Neural cell (in vitro differentiated cells): Measurements from ENCODE around the gene DAZAP1. TPM values are rescaled to one million over a fixed set of nuclear protein-coding genes. Genes with fewer than 3 reads are reported as not detected.

Source experiments
- H2AFZ ChIP-seq: fragments of 200-600, 300-800 bp; sonication (generic), shearing (Covaris generic); 2 replicates; pipeline ENCODE4 v1.6.0; 2014; ENCODE audit warnings: low read depth, mild to moderate bottlenecking, antibody characterized with exemption, low read length, moderate library complexity
- H3F3A ChIP-seq: fragments of 200-600 bp; shearing (Covaris generic); 2 replicates; pipeline ENCODE4 v1.6.1; 2016; ENCODE audit warnings: mild to moderate bottlenecking, moderate library complexity, mixed read lengths, antibody characterized with exemption, low read length; ENCODE audit not compliant: insufficient read depth, poor library complexity, severe bottlenecking
- H3K27ac ChIP-seq: fragments of 200-600, 300-800 bp; sonication (generic), shearing (Covaris generic); 2 replicates; pipeline ENCODE4 v1.5.1; 2014; ENCODE audit warnings: mild to moderate bottlenecking, low read length, moderate library complexity
- H3K27me3 ChIP-seq: fragments of 300-800, 200-600 bp; sonication (generic), shearing (Covaris generic); 2 replicates; pipeline ENCODE4 v1.6.0; 2014; ENCODE audit warnings: mild to moderate bottlenecking, low read depth, low read length, moderate library complexity; ENCODE audit not compliant: insufficient read depth
- H3K36me3 ChIP-seq: fragments of 300-800, 200-600 bp; sonication (generic), shearing (Covaris generic); 2 replicates; pipeline ENCODE4 v1.5.1; 2014; ENCODE audit warnings: mild to moderate bottlenecking, antibody characterized with exemption, low read length, moderate library complexity; ENCODE audit not compliant: insufficient read depth
- H3K4me2 ChIP-seq: fragments of 300-800, 200-600 bp; sonication (generic), shearing (Covaris generic); 2 replicates; pipeline ENCODE4 v1.6.0; 2014; ENCODE audit warnings: mild to moderate bottlenecking, low read length
- H3K4me3 ChIP-seq: fragments of 300-800, 200-600 bp; sonication (generic), shearing (Covaris generic); 2 replicates; pipeline ENCODE4 v1.5.1; 2014; ENCODE audit warnings: mild to moderate bottlenecking, low read length, moderate library complexity
- H3K79me2 ChIP-seq: fragments of 200-600 bp; shearing (Covaris generic); replicated peaks from 2 replicates; pipeline ENCODE4 v1.6.0; 2014; ENCODE audit warnings: mild to moderate bottlenecking, low read length, moderate library complexity; ENCODE audit not compliant: insufficient read depth
- H3K9ac ChIP-seq: fragments of 300-800, 200-600 bp; sonication (generic), shearing (Covaris generic); 2 replicates; pipeline ENCODE4 v1.6.1; 2016; ENCODE audit warnings: mild to moderate bottlenecking, low read length, mixed read lengths
- H3K9me2 ChIP-seq: fragments of 200-600 bp; shearing (Covaris generic); 2 replicates; pipeline ENCODE4 v1.6.1; 2016; ENCODE audit warnings: mild to moderate bottlenecking, low read length, mixed read lengths; ENCODE audit not compliant: insufficient read depth
- H3K9me3 ChIP-seq: fragments of 200-600, 300-800 bp; sonication (generic), shearing (Covaris generic); 2 replicates; pipeline ENCODE4 v1.6.1; 2016; ENCODE audit warnings: mild to moderate bottlenecking, mixed run types, low read length, moderate library complexity, mixed read lengths
- H4K20me1 ChIP-seq: fragments of 200-600 bp; shearing (Covaris generic); 2 replicates; pipeline ENCODE4 v1.6.1; 2016; ENCODE audit warnings: mild to moderate bottlenecking, mixed run types; ENCODE audit not compliant: insufficient read depth
- CTCF ChIP-seq: fragments of 450-650 bp; IDR thresholded peaks from 2 replicates; pipeline ENCODE4 v1.5.1; 2014; ENCODE audit warnings: antibody characterized with exemption, mild to moderate bottlenecking, moderate library complexity; ENCODE audit not compliant: poor library complexity, severe bottlenecking
- EP300 ChIP-seq: fragments of 450-650 bp; conservative IDR thresholded peaks from 2 replicates; pipeline ENCODE4 v1.6.1; 2014; ENCODE audit warnings: antibody characterized with exemption, mild to moderate bottlenecking, moderate library complexity; ENCODE audit not compliant: poor library complexity, severe bottlenecking
- EZH2 ChIP-seq: fragments of 200-600, 300-800 bp; shearing (Covaris generic), sonication (generic); IDR thresholded peaks from 2 replicates; pipeline ENCODE4 v1.6.1; 2014; ENCODE audit warnings: antibody characterized with exemption, low read length, borderline replicate concordance, mild to moderate bottlenecking; ENCODE audit not compliant: insufficient read depth, poor library complexity, severe bottlenecking
- MXI1 ChIP-seq: fragments of 450-650 bp; conservative IDR thresholded peaks from 2 replicates; pipeline ENCODE4 v1.6.1; 2014; ENCODE audit warnings: antibody characterized with exemption, mild to moderate bottlenecking; ENCODE audit not compliant: poor library complexity, severe bottlenecking
- POLR2AphosphoS5 ChIP-seq: IDR thresholded peaks from 2 replicates; pipeline ENCODE4 v1.6.1; 2012
- RAD21 ChIP-seq: fragments of 450-650 bp; conservative IDR thresholded peaks from 2 replicates; pipeline ENCODE4 v1.6.1; 2014; ENCODE audit warnings: antibody characterized with exemption, mild to moderate bottlenecking, moderate library complexity
- REST ChIP-seq: IDR thresholded peaks from 2 replicates; pipeline ENCODE4 v1.6.1; 2012; ENCODE audit warnings: borderline replicate concordance
- SMC3 ChIP-seq: fragments of 450-650 bp; conservative IDR thresholded peaks from 2 replicates; pipeline ENCODE4 v1.6.1; 2014; ENCODE audit warnings: antibody characterized with exemption, mild to moderate bottlenecking, moderate library complexity; ENCODE audit not compliant: poor library complexity
- TAF1 ChIP-seq: IDR thresholded peaks from 2 replicates; pipeline ENCODE4 v1.6.1; 2012; ENCODE audit warnings: low read depth
- polyA plus RNA-seq: library from polyadenylated mRNA; depleted of rRNA; stranded (reverse); fragments of >200 nt; gene quantifications from 2 replicates; pipeline ENCODE4 v1.2.3, GENCODE V29; 2014

Gene DAZAP1
- polyA plus RNA-seq, 1 donor from 2014 or later: 60.5 TPM

GRCh38 chr19:1373534-1374249 is 33.7 kb upstream of the DAZAP1 start:
- no peaks in the 10 kb centered on the region for H3K27me3 ChIP-seq
- H3F3A ChIP-seq: no peaks in the 10 kb centered on the region
- H3K79me2 ChIP-seq: no peaks in the 10 kb centered on the region
- no peak overlapping the region for H3K27ac ChIP-seq
- H3K4me3 ChIP-seq: no peak overlapping the region
- H3K9ac ChIP-seq: no peak overlapping the region
- no peaks in the 10 kb centered on the region for H3K36me3 ChIP-seq
- TF ChIP-seq RAD21: no peak
- no peak for TF ChIP-seq REST
- TF ChIP-seq MXI1: no peak
- no peak for TF ChIP-seq SMC3
- no peak for TF ChIP-seq CTCF
- TF ChIP-seq POLR2AphosphoS5: no peak
- TF ChIP-seq EZH2: no peak
- TF ChIP-seq EP300: no peak
- no peak for TF ChIP-seq TAF1
- no peaks in the 10 kb centered on the region for H3K9me2 ChIP-seq
- H2AFZ ChIP-seq: no peak overlapping the region
- H3K4me2 ChIP-seq: no peak overlapping the region
- no peaks in the 10 kb centered on the region for H4K20me1 ChIP-seq
- no peaks in the 10 kb centered on the region for H3K9me3 ChIP-seq

- Histone ChIP-seq H3K9ac (no peak overlapping the region), H3K4me2 (no peak overlapping the region), H3F3A (no peaks in the 10 kb centered on the region), H3K4me3 (no peak overlapping the region), H3K36me3 (no peaks in the 10 kb centered on the region), H4K20me1 (no peaks in the 10 kb centered on the region), H3K27ac (no peak overlapping the region), H3K9me3 (no peaks in the 10 kb centered on the region), H3K9me2 (no peaks in the 10 kb centered on the region), H3K79me2 (no peaks in the 10 kb centered on the region), H2AFZ (no peak overlapping the region), H3K27me3 (no peaks in the 10 kb centered on the region)
- TF ChIP-seq EP300 (no peak), SMC3 (no peak), EZH2 (no peak), REST (no peak), CTCF (no peak), MXI1 (no peak), POLR2AphosphoS5 (no peak), TAF1 (no peak), RAD21 (no peak)
Measured at GRCh38 chr19:1374250-1374577, 33.2 kb upstream of the DAZAP1 start.
